Stimulated activated CD8-positive, alpha-beta memory T cell treated with anti-CD3 and anti-CD28 coated beads, Interleukin-12 subunit alpha, Interleukin-12 subunit beta, amount 100 ng/mL, for 1 hour (primary cell): ENCODE measurements around the gene APAF1.
"Not testable (repeated sequence)": the region's sequence is repeated elsewhere in the genome, so short reads cannot be mapped to it uniquely, and the experiment has no call there.

Experiments
- DNase-seq: peaks from one replicate; pipeline ENCODE4 v3.0.0-alpha.2; 2020; ENCODE audit warnings: low read depth

Gene APAF1

DNA sequence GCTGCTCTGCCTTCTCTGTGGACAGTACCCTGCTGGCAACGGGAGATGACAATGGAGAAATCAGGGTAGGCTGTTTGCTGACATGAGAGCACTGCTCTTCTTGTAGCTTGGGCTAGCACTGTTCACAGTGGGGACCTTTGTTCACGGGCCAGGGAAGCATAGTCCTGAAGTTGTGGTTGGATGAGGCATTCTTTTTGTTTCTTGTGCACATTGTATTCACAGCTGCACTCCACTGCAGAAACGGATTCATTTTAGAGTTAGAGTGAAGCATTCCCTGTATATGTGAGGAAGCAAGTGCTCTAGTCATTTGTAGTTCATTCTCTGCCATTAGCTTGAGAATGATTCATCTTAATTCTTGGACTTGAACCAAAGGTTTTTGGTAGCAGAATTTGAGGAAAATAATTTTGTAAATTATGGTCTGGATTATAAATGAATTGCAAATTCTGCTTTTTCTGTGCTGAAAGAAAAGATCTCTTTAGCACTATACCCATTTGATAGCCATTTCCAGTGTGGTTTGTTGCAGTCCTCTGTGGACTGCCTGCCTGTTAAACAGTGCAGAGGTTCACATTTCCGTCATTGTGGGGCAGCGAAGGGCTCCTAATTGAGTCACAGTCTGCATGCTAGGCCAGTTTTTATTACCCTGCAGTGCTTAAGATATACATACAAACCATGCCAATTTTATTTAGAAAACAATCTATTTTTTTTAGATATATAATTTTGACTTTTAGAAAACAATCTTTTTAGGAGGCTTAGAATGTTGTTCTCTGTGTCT is 80.6 kb downstream of the APAF1 start:
- no peak for DNase-seq

DNA sequence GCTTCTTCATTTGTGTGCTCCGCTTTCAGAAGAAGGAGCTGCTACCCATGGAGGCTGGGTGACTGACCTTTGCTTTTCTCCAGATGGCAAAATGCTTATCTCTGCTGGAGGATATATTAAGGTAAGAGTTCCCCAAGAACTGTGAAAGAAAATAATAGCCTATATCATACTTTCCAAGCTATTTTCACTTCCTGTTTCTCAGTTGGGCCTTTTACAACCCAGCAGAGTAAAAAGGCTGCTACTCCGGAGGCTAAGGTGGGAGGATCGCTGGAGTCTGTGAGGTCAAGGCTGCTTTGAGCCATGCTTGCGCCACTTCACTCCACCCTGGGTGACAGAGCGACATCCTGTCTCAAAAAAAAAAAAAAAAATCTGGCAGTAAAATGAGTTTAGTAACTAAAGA is 82.1 kb downstream of the APAF1 start:
- no peak for DNase-seq

DNA sequence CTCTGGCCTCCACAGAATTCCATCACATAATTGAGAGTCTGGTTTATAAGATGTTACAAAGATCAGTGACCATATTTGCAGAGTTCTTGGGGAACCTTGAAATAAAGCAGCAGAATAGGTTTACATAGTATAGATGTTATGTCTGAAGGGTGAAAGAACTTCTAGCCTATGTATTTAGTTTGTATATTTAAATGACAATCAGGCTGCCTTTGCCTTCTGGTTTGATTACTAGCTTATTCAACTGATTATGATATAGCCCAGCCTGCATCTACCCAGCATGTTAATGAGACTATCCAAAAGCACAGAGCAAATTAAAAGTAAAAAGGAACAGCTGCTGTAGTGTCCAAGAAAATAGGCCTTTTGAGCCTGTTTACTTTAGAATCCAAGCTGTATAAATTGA is 85.3 kb downstream of the APAF1 start:
- DNase-seq = no peak

DNA sequence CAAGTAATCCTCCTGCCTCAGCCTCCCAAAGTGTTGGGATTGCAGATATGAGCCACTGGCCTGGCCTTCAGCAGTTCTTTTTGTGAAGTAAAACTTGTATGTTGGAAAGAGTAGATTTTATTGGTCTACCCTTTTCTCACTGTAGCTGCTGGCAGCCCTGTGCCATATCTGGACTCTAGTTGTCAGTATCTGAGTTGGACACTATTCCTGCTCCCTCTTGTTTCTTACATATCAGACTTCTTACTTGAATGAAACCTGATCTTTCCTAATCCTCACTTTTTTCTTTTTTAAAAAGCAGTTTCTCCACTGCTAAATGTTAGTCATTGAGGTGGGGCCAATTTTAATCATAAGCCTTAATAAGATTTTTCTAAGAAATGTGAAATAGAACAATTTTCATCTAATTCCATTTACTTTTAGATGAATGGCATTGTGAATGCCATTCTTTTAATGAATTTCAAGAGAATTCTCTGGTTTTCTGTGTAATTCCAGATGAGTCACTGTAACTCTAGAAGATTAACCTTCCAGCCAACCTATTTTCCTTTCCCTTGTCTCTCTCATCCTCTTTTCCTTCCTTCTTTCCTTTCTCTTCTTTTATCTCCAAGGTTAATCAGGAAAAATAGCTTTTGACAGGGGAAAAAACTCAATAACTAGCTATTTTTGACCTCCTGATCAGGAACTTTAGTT is 88.7 kb downstream of the APAF1 start:
- no peak for DNase-seq

DNA sequence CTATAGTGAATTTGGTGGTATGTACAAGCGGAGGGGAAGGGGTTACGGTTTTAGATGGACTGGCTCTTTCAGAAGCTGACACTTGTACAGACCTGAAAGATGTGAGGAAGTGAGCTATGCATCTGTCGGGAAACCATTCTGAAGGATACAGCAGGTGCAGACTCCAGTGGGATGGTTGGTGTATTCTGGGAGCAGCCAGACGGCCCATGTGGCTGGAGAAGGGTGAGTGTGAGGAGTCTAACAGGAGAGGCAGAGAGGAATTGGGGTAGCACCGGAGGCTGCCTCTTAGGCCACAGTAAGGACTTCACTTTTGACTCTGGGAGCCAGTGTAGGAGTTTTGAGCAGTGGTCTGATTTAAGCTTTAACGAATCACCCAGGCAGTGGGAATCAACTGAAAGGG is 90.7 kb downstream of the APAF1 start:
- DNase-seq = no peak

DNA sequence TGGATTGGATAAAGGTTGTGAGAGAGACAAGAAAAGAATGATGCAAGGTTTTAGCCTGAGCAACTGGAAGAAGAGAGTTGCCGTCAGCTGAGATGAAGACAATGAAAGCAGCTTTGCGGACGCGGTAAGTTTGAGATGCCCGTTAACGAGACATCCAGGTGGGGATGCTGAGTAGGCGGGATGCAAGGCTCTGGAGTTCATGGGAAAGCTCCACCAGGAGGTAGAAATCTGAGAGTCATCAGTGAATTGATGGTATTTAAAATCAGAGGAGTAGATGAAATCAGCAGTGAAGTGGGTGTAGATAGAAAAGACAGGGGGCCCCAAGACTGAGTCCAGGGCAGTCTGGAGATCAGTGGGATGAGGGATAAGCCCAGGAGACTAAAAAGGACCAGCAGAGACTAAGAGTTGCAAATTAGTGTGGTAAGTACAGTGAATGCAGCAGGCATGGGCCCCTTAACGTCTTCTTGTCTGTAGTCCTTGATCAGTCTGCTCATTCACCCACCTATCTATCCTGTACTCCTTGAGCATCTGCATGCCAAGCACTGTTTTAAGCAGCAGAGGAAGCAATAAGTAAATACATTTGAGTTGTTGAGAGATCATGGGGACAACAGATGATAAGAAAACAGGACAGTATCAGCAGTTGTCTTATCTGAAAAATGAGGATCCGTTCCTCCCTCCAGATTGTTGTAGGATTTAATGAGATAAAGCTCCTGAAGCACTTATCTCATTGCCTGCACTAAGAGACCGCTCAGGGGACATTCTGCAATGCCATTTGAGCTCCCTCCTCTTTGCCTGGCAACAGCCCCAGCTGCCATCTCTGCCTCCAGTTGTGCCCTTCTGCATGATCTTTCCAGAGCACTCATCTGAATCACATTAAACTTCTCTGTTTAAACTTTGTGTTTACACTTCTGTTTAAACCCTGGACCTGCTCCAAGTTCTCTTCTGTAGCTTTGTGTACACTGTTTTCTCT is 91.5 kb downstream of the APAF1 start:
- DNase-seq = no peak

DNA sequence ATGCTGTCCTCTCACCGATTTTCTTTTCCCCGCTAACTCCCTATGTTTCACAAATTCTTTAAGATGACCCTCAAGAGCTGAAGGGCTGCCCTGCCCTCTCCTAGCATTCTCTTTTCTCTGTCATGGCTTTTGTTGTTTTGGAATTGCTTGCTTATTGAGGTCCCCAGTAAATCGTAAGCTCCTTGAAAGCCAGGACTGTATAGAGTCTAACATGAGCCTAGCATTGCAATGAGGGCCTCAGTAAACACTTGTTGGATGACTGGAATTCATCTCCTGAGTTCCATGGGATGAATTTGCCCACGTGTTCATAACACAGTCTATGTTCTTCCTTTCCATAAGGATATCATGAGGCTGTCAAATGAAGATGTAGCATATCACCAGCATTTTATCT is 92.2 kb downstream of the APAF1 start:
- DNase-seq = no peak

DNA sequence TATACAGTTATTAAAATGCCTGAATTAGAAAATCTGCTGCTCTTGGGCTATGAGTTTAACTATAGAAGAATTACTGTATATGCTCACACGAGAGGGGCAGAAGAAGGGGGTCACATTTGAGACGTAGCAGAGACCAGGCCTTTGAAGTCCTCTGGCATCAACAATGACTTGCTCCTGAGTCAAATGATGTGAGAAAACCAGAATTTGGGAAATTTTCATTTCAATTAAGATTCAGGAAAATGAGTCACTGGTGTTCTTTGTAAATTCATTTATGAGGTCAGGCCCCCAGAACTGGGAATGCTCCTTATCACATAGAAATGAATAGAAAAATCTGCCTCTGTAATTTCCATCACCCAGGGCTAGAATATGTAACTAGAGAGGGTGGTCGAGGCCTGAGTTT is 92.9 kb downstream of the APAF1 start:
- no peak for DNase-seq

DNA sequence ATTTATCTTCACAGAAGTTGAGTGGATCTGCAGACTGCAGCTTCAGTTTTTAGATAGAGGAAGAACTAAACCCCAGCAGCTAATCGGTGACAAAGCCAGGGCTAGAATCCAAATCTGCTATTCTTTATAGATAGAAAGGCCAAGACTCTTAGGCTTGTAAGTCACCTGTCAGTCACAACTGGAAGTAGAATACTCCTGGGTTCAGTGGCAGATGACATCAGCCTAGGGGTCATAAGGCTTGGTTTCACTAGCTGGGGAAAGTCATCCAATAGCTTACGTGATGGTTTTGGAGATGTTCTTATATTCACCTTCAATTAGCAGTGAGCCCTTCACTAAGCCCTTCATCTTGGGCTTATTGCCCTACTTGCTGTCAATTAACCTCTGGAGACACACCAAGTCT is 93.4 kb downstream of the APAF1 start:
- DNase-seq = no peak

DNA sequence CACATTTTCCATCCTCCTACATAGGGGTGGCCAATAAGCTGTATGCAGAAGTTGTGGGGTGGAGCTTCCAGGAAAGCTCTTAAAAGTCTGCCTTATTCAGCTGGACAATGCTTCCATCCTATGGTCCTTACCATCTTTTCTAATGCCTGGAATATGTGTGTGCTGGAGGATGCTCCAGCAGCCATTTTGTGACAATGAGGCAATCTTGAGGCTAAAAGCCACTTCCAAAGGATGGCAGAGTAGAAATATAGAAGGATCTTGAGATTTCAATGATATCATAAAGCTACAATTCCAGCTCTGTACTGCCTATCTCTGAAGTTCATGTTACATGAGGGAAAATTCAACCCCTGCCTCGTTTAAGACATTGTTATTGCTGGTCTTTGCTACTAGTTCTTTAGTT is 95.7 kb downstream of the APAF1 start:
- DNase-seq = no peak

DNA sequence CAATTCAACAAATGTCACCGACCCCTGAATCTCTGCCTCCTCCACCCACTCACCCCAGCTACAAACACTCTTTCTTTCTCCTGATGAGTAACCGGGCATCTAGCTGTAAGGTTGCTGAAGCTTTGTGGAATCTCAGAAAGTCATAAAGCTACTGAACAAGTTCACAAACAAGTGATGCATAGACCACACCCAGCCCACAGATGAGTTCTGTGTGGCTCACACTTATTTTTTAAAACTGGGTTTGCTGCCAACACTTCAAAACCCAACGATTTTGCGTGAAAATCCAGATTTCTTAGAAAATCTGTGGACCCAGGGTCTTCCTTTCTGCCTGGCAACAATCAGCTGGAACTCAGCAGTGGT is 96.1 kb downstream of the APAF1 start:
- DNase-seq = no peak

DNA sequence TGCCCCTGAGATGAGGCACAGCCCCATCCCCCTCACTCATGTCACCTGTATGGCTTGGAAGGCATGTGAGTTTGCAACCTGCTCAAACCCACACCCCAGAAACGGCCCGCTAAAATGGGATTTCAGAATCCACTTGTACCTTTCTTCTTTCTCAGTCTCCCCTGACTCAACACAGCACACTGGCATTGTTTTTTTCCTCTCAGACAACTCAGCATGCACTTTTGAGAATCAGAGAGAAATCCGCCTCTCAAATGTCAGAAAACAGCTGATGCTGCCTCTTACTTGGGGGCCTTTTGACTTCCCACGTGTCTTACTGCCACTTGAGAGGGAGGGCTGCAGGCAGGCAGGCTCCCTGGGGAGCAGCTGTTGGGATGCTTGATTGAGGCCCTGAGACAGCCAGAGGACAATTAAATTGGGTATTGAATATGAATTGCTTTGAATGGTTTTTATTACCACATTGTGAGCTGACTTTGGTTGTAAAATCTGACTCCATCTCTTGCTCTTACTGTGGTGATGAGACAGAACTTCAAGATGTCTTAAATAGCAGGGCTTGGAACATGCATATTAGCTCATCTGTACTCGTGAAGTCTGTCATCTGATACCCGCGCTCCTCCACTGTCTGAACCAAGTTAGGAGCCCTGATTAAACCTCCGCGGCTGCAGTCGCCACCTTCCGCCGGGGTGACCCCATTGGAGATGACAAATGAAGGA is 96.6 kb downstream of the APAF1 start:
- no peak for DNase-seq

DNA sequence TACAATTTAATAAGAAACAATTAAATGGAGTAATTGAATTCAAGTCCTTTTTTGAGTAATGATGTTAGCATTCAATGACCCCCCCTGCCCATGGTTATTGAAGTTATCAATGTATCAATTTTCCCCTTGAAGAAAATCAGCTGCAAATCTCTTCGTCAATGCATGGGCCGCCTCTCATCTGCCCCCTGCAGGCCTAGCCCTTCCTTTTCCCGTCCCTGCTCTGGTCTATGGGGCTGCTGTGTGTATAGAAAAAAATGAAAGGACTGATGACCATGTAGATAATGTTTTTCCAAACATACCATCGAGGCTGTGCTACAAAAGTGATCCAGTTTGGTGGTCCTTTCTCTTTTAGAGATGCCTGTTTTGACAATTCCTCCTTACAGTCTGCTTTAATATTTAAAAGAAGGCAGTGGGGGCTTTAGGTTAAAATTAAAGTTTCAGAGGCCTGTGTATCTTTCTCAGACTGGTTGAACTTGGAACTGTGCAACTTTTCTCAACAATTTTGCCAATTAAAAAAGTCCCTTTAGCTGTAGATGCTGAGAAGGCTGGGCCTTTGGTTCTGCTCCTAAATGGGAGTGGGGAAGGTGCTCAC is 98.4 kb downstream of the APAF1 start:
- DNase-seq = no peak

DNA sequence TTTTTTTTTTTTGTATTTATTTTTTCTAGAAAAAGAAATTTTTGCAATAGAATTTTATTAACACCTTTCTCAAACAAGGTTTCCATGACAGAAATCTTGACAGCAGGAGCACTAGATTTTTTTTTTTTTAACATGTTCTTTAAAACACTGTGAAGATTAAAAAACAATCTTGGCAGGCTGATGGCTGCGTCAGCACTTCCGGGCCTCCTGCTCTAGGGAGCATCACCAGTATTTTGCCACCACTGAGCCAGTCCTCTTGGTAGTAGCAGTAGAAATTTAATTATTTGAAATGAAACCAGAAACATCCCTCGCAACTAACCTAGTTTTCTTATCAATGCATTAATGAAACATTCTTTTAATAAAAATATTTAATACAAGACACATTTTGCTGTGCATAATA is 99.6 kb downstream of the APAF1 start:
- DNase-seq = no peak

DNA sequence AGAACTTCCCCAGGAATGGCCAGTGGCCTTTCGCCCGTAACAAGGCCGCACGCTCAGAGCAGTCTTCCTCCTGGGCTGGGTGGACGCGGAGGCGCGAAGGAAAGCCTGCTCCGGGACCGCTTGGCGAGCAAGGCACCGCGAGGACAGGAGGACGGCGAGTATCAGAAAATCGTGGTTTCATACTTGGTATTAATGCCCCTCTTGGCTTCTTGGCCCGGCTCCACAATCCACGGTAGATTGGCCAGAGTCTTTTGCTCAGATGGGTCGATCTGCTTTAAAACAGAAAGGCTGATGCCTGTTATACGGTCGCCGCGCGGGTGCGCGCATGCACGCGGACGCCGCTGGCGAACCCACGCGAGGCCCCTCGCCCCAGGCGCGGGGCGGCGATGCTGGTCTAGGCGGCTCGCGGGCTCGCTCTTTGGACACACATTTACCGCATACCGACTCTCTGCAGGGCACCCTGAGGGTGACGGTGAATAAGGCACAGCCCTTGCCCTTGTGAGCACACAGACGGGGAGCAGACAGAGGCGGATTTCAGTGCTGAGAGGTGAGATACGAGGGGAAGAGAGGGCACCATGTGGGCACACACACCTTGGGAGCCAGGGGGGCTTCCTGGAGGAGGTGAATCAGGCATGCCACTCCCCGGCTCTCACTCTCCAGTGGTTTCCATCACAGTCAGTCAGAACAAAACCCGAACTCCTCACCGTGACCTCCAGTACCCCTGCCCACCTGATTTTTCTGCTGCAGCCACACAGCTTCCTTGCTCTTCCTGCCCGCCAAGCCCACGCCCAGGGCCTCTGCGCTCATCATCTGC is 100.7 kb downstream of the APAF1 start:
- no peak for DNase-seq

DNA sequence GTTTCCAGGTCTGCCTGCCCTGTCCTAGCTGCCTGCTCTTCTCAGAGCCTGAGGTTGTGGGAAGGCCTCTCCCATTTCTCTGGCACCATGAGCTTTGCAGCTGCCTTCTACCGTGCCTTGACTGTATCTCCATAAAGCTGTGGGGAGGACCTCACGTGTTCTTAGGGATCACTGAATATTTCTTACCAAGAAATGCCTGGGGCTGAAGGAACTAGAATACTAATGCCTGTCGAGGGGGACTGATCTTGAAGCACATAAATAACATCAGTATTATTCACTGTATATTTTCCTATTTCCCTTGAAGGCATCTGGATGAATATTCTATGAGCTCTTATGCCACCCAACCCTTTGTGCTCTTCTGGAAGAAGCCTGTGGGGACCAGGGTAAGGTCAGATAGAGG is 103.4 kb downstream of the APAF1 start:
- DNase-seq = no peak

DNA sequence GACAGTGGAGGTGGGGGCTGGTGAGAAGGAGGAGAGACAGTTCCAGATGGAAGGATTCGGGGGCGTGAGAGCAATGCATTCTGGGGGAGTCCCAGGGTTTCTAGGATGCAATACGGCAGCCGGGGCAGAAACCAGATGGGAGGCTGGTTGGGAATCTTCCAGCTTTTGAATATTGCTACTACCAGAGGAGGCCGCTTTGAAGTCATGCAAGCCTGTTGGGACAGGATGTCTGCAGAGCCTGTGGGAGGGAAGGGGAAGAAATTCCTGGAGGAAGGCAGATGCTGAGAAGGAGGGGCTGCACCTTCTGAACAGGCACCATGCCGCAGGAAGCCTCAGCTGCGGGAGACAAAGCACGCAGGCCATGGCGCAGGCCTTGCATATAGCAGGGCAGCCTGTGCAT is 105.4 kb downstream of the APAF1 start:
- DNase-seq = no peak

DNA sequence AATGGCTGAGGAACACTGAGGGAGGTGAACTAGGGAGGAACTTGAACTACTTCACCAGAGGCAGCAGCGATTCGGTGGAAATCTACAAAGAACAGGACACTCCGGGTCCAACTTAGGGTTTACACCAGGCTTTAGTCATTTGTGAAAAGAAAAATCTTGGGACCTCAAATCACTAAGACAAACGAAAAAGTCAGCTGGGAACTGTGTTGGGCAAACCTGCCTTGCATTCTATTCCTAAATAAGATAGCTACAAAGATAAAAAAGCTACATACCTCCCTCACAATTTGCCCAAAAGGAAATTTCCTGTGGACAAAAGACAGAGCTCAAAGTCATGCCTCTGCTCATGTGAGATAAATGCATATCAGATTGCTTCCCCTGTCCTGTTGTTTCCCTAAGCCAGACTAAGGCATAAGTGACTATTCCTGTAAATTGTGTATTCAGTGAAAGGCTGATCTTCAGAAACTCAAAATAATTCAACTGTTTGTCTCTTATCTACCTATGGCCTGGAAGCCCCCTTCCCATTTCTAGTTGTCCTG is 106.6 kb downstream of the APAF1 start:
- no peak for DNase-seq

DNA sequence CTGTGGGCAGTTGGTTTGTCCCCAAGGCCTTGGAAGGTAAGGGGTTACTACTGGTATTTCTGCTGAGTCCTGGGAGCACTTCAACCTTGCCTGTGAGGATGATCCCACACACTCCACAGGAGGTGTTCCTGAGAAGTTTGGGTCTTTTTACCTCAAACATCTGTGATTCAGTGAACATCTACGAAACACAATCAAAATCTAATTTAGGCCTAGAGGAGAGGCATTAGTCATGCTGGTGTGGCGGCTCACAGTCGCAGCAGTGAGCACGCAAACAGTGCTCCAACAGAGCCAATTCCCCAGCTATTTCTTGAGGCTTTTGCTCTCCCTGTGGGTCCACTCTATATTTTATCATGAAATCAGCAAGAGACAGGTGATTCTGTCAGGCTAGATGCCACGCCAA is 107.6 kb downstream of the APAF1 start:
- DNase-seq = no peak

DNA sequence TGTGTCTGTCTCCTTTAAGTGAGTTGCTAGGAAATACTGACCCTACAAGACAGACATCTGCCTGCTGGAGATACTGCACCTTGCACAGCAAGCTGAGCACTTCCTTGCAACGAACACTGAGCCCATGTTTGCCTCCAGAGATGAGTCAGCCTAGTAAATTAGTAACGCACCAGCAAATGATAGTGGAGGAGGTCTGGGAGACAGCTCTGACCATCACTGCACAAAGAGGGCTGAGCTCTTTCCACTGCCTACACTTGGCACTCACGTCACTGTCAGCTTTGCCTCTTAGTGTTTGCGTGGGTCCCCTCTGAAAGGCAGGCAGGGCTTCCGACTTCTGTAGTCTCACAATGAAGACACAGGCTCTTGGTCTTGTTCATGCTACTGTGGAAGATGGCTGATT is 109.0 kb downstream of the APAF1 start:
- no peak for DNase-seq

DNA sequence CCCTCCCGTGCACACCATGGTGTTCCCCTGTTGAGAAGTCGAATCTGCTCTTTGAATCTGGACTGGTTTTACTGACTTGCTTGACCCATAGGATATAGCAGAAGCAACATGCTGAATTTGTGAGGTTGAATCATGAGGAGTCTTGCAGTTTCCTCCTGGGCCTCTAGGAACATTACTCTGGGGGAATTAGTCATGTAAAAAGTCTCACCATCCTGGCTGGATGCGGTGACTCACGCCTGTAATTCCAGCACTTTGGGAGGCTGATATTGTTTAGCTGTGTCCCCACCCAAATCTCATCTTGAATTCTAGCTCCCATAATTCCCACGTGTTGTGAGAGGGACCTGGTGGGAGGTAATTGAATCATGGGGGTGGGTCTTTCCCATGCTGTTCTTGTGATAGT is 110.8 kb downstream of the APAF1 start:
- DNase-seq = not testable (repeated sequence)
